GM19193 (cell line): ENCODE measurements around the gene CDSN.

Experiments
- POLR2A ChIP-seq: IDR thresholded peaks from 4 replicates; pipeline ENCODE4 v1.6.1; 2011; ENCODE audit not compliant: insufficient read depth, insufficient read length; ENCODE audit errors: extremely low read depth

Gene CDSN

GRCh38 chr6:31083742-31084354 is 36.4 kb downstream of the CDSN start:
- no peak for TF ChIP-seq POLR2A

GRCh38 chr6:31081872-31082271 is 38.4 kb downstream of the CDSN start:
- TF ChIP-seq POLR2A, result no peak

GRCh38 chr6:31079656-31080261 is 40.5 kb downstream of the CDSN start:
- TF ChIP-seq POLR2A, result no peak

- no peak for TF ChIP-seq POLR2A
Measured at GRCh38 chr6:31076611-31077010, 43.6 kb downstream of the CDSN start.

- TF ChIP-seq POLR2A, result no peak
Measured at GRCh38 chr6:31075528-31075927, 44.7 kb downstream of the CDSN start.

GRCh38 chr6:31074401-31074800 is 45.8 kb downstream of the CDSN start:
- no peak for TF ChIP-seq POLR2A

GRCh38 chr6:31070711-31071197 is 49.5 kb downstream of the CDSN start:
- TF ChIP-seq POLR2A, result no peak

- no peak for TF ChIP-seq POLR2A
Measured at GRCh38 chr6:31068669-31069340, 51.4 kb downstream of the CDSN start.

- no peak for TF ChIP-seq POLR2A
Measured at GRCh38 chr6:31065556-31065955, 54.7 kb downstream of the CDSN start.
